Ovary (tissue), 3 donors: ENCODE data around the gene EGFLAM.

ENCODE experiments used
- CTCF ChIP-seq, 3 donors: fragments of 450-650 bp in 2 of 3; fragments of 200-600 bp in 1 of 3; IDR thresholded peaks; one replicate each; pipeline versions ENCODE4 v1.5.1 to v1.8.0; 2016 to 2022; ENCODE audit warnings: antibody characterized with exemption in 3 of 3, mild to moderate bottlenecking in 1 of 3
- EP300 ChIP-seq: sonication (generic); formaldehyde crosslinking; IDR thresholded peaks from one replicate; pipeline ENCODE4 v1.6.1; 2017; ENCODE audit warnings: antibody characterized with exemption
- POLR2A ChIP-seq: fragments of 450-650 bp; IDR thresholded peaks from one replicate; pipeline ENCODE4 v1.6.1; 2017; ENCODE audit warnings: antibody characterized with exemption, mild to moderate bottlenecking, moderate library complexity
- donor health status: DM: no; HTN: no; CAD: no.

DNA sequence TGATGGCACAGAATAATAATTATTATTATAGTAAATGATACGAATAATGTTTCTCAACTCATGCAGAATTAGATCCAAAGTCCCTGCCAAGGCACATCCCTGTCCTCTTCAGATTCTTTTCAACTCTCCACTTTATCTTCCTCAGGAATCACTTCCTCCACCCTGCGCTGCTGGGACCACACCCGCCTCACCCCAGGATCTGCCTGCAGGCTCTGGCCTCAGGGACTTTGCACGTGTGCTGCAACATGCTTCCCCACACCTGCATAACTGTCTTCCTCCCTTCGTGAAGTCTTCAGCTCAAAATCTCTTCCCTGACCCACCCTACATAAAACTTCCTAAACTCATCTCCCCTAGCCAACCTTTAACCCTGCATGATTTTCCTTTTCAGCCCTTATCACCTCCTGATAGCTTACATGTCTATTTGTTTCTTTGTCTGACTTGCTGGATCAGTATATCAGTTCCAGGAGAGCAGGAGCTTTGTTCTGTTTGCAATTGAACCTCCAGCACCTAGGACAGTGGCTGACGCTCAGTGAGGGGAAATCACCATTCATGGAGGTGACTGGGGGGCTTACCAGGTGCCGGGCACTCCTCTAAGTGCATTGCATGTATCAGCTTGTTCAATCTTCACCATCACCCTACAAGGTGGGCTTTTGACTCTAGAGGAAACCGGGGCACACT is 47.5 kb upstream of the EGFLAM start:
- TF ChIP-seq CTCF (IDR thresholded peaks at IDR 0.05): no peak
- no peak for TF ChIP-seq POLR2A
- TF ChIP-seq EP300: no peak
